Measurements from ENCODE around the gene QDPR. TPM values are rescaled to one million over a fixed set of nuclear protein-coding genes. Genes with fewer than 3 reads are reported as not detected.

The QDPR gene
- total and polyA plus RNA-seq, 2 donors (not counting 1 experiment from before 2014, with no cell fraction given) = 2.7 to 8.1 TPM

DNA sequence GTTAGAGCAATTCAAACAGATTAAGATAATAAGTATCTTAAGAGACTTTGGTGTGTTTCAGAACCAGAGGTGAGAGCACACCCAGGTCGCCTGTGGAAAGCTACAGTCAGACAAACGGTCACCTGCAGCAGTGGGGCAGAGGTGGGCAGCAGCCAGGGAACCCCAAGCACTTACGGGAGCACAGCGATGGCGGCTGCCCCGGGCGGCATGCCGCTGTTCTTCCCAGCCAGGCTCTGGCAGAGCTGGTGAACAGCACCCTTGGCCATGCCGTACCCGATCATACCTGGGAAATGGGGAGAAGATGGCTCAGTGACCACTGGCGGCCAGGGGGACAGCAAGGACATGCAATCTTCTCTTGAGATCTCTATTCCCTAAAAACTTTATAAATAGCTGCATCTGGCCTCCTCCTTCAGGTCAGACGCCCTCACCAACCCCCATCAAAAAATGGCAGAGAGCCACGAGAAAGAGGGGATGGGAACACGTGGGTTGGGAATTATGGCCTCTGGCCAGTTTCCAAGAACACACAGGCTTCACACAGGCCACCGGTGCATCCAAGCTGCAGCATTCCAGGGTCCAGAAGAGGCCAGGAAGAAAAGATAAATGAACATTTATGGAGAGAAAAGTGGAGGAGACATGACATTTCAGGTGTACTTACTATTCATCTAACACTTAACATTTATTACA lies 19.7 kb downstream of the QDPR start:
- no peak for ATAC-seq (ENCODE audit: low read depth)
- no peaks in the 10 kb centered on the region for H3K27me3 Mint-ChIP-seq
- CTCF ChIA-PET = no interaction called here

GRCh38 chr4:17491196-17491595 lies 20.7 kb downstream of the QDPR start:
- no peak for TF ChIP-seq EZH2 (IDR thresholded peaks at IDR 0.05; ENCODE audit: borderline replicate concordance, insufficient read depth, low read depth, low read length, poor library complexity, severe bottlenecking)
- no peak for TF ChIP-seq CTCF (IDR thresholded peaks at IDR 0.05)
- CTCF ChIA-PET = no interaction called here
- Histone ChIP-seq H3K27ac (ENCODE audit: low read length in 2 of 2) (no peak overlapping the region), H3K9me3 (ENCODE audit: control extremely low read depth in 1 of 3, control insufficient read depth in 2 of 3, insufficient read depth in 1 of 3, low read length in 2 of 3) (no peaks in the 10 kb centered on the region), H4K20me1 (ENCODE audit: control insufficient read depth, insufficient read depth, low read length, poor library complexity, severe bottlenecking) (no peaks in the 10 kb centered on the region), H3K36me3 (replicated peaks in 1 of 2; ENCODE audit: control extremely low read depth in 1 of 2, control insufficient read depth in 1 of 2, extremely low read depth in 1 of 2, insufficient read depth in 2 of 2, low read length in 1 of 2) (peaks cover 0 to 27% of the 10 kb centered on the region in 2 experiments), H3K4me2 (replicated peaks; ENCODE audit: low read depth, low read length, poor library complexity, severe bottlenecking) (no peak overlapping the region), H3K9ac (ENCODE audit: low read length) (no peak overlapping the region), H3K79me2 (ENCODE audit: control insufficient read depth, insufficient read depth, low read length) (no peaks in the 10 kb centered on the region), H3K27me3 (replicated peaks in 1 of 4; ENCODE audit: control extremely low read depth in 1 of 4, control insufficient read depth in 3 of 4, insufficient read depth in 4 of 4, low read length in 3 of 4) (no peaks in the 10 kb centered on the region), H2AFZ (ENCODE audit: insufficient read depth, low read depth, low read length, poor library complexity, severe bottlenecking) (no peak overlapping the region), H3K4me3 (ENCODE audit: control extremely low read depth in 1 of 5, extremely low read depth in 1 of 5, insufficient read depth in 1 of 5, low read depth in 2 of 5, low read length in 4 of 5) (no peak overlapping the region), H3K4me1 (ENCODE audit: control insufficient read depth in 2 of 2, insufficient read depth in 2 of 2, low read length in 2 of 2) (no peaks in the 10 kb centered on the region)
- intact Hi-C loops (cut with micrococcal nuclease) = no loop called here
- H3K4me1 Mint-ChIP-seq = no peaks in the 10 kb centered on the region
- H3K27me3 Mint-ChIP-seq = no peaks in the 10 kb centered on the region
- no peak overlapping the region for H3K27ac Mint-ChIP-seq
- no peaks in the 10 kb centered on the region for H3K9me3 Mint-ChIP-seq (ENCODE audit: insufficient read depth)
- H3K4me3 Mint-ChIP-seq = no peak overlapping the region
- POLR2A ChIA-PET = no interaction called here
- DNase-seq = no peak
- WGBS (ENCODE audit: insufficient coverage) = 100% methylated on average over 2 of the region's 3 CpGs
- no peak for ATAC-seq (ENCODE audit: low read depth)

More for the DNA sequence above, 19.7 kb downstream of the QDPR start:
- Histone ChIP-seq H3K4me2 (replicated peaks; ENCODE audit: low read depth, low read length, poor library complexity, severe bottlenecking) (no peak overlapping the region), H3K27me3 (replicated peaks in 1 of 4; ENCODE audit: control extremely low read depth in 1 of 4, control insufficient read depth in 3 of 4, insufficient read depth in 4 of 4, low read length in 3 of 4) (no peaks in the 10 kb centered on the region), H3K27ac (ENCODE audit: low read length in 2 of 2) (no peak overlapping the region), H3K9ac (ENCODE audit: low read length) (no peak overlapping the region), H3K79me2 (ENCODE audit: control insufficient read depth, insufficient read depth, low read length) (no peaks in the 10 kb centered on the region), H2AFZ (ENCODE audit: insufficient read depth, low read depth, low read length, poor library complexity, severe bottlenecking) (no peak overlapping the region), H3K9me3 (ENCODE audit: control extremely low read depth in 1 of 3, control insufficient read depth in 2 of 3, insufficient read depth in 1 of 3, low read length in 2 of 3) (no peaks in the 10 kb centered on the region), H4K20me1 (ENCODE audit: control insufficient read depth, insufficient read depth, low read length, poor library complexity, severe bottlenecking) (no peaks in the 10 kb centered on the region), H3K36me3 (replicated peaks in 1 of 2; ENCODE audit: control extremely low read depth in 1 of 2, control insufficient read depth in 1 of 2, extremely low read depth in 1 of 2, insufficient read depth in 2 of 2, low read length in 1 of 2) (peaks cover 0 to 19% of the 10 kb centered on the region in 2 experiments), H3K4me1 (ENCODE audit: control insufficient read depth in 2 of 2, insufficient read depth in 2 of 2, low read length in 2 of 2) (no peaks in the 10 kb centered on the region), H3K4me3 (ENCODE audit: control extremely low read depth in 1 of 5, extremely low read depth in 1 of 5, insufficient read depth in 1 of 5, low read depth in 2 of 5, low read length in 4 of 5) (no peak overlapping the region)
- H3K27ac Mint-ChIP-seq = no peak overlapping the region
- 96% methylated on average over 13 of the region's 15 CpGs for WGBS (ENCODE audit: insufficient coverage)
- no peak for DNase-seq
- no peak overlapping the region for H3K4me3 Mint-ChIP-seq
- POLR2A ChIA-PET = no interaction called here
- no peaks in the 10 kb centered on the region for H3K9me3 Mint-ChIP-seq (ENCODE audit: insufficient read depth)
- no peak for TF ChIP-seq CTCF (IDR thresholded peaks at IDR 0.05)
- TF ChIP-seq EZH2 (IDR thresholded peaks at IDR 0.05; ENCODE audit: borderline replicate concordance, insufficient read depth, low read depth, low read length, poor library complexity, severe bottlenecking) = no peak
- no peaks in the 10 kb centered on the region for H3K4me1 Mint-ChIP-seq
- intact Hi-C loops (cut with micrococcal nuclease) = no loop called here

Measured in B cell (primary cell).